Natural killer cell treated with Interleukin-12 subunit alpha and Interleukin-12 subunit beta and Interleukin-15 and Interleukin-18, amount 100 ng/mL, for 72 hours (primary cell): ENCODE results near the gene OR6X1. TPM values are rescaled to one million over a fixed set of nuclear protein-coding genes. Genes with fewer than 3 reads are reported as not detected.
"Not testable (repeated sequence)": the region's sequence is repeated elsewhere in the genome, so short reads cannot be mapped to it uniquely, and the experiment has no call there.

ENCODE experiments used
- ATAC-seq, 2 donors: fragments of 150-1000 bp; cut with Tn5 transposase in 1 of 2; sonication (Bioruptor Pico), chemical (Tn5 transposase) in 1 of 2; 2 replicates each; pipeline ENCODE4 v1.10.0; 2021
- DNase-seq: peaks from one replicate; pipeline ENCODE4 v3.0.0; 2022; ENCODE audit warnings: low spot score
- H3K27ac Mint-ChIP-seq, 2 donors: 1 replicate in 1 of 2; 2 replicates in 1 of 2; pipeline ENCODE4 v1.8.0; 2022; ENCODE audit warnings: mixed read lengths in 2 of 2, mild to moderate bottlenecking in 1 of 2, moderate library complexity in 1 of 2
- H3K27me3 Mint-ChIP-seq, 2 donors: 1 replicate in 1 of 2; 2 replicates in 1 of 2; pipeline ENCODE4 v1.8.0; 2022; ENCODE audit warnings: mixed read lengths in 2 of 2
- H3K36me3 Mint-ChIP-seq: one replicate; pipeline ENCODE4 v1.8.0; 2022; ENCODE audit warnings: mixed read lengths
- H3K4me1 Mint-ChIP-seq, 2 donors: 1 replicate in 1 of 2; 2 replicates in 1 of 2; pipeline ENCODE4 v1.8.0; 2022; ENCODE audit warnings: low read depth in 2 of 2, mixed read lengths in 2 of 2, mild to moderate bottlenecking in 1 of 2
- H3K4me3 Mint-ChIP-seq: one replicate; pipeline ENCODE4 v1.8.0; 2022; ENCODE audit warnings: mixed read lengths
- H3K9me3 Mint-ChIP-seq: 2 replicates; pipeline ENCODE4 v1.8.0; 2022; ENCODE audit warnings: mixed read lengths
- total RNA-seq, 2 donors: library from RNA; stranded (reverse); gene quantifications; one replicate each; pipeline ENCODE4 v1.2.3, GENCODE V29; 2022

The OR6X1 gene
- total RNA-seq, 2 donors from 2014 or later = not detected

- peaks cover 16 to 25% of the 10 kb centered on the region in 2 donors for H3K27me3 Mint-ChIP-seq
Measured at GRCh38 chr11:123742031-123742723, 12.1 kb downstream of the OR6X1 start.

GRCh38 chr11:123741159-123742030 is 12.9 kb downstream of the OR6X1 start, which contains the start of gene ZNF202:
TSS of gene ZNF202 (minus strand) at chr11:123741660. CDS start at chr11:123730888, 10,772 bp downstream.
- ATAC-seq = peak; percentile 98 to 99
- Mint-ChIP-seq H3K27me3 (peaks cover 13 to 21% of the 10 kb centered on the region in 2 donors), H3K27ac (peak within 1 kb of the TSS; percentile 63 to 92), H3K4me1 (peaks cover 24 to 27% of the 10 kb centered on the region in 2 donors), H3K36me3 (peaks cover 12% of the 10 kb centered on the region), H3K4me3 (peak within 1 kb of the TSS; percentile 89), H3K9me3 (no peaks in the 10 kb centered on the region)
- peak; percentile 94 for DNase-seq

More at GRCh38 chr11:123742031-123742723, 12.1 kb downstream of the OR6X1 start:
- H3K4me3 Mint-ChIP-seq = peak overlapping the region; percentile 89
- peak overlapping the region; percentile 63 to 92 for H3K27ac Mint-ChIP-seq
- DNase-seq = no peak
- H3K4me1 Mint-ChIP-seq = peaks cover 23 to 27% of the 10 kb centered on the region in 2 donors
- H3K36me3 Mint-ChIP-seq = peaks cover 9% of the 10 kb centered on the region
- H3K9me3 Mint-ChIP-seq = no peaks in the 10 kb centered on the region
- ATAC-seq = no peak

GRCh38 chr11:123740787-123741158 is 13.5 kb downstream of the OR6X1 start:
- DNase-seq = no peak
- H3K36me3 Mint-ChIP-seq = peaks cover 12% of the 10 kb centered on the region

GRCh38 chr11:123738374-123738773 is 15.9 kb downstream of the OR6X1 start:
- no peak for DNase-seq
- H3K27me3 Mint-ChIP-seq = no peaks in the 10 kb centered on the region
- H3K4me3 Mint-ChIP-seq = no peak overlapping the region
- H3K9me3 Mint-ChIP-seq = no peaks in the 10 kb centered on the region
- H3K36me3 Mint-ChIP-seq = peaks cover 17% of the 10 kb centered on the region
- ATAC-seq = no peak
- H3K27ac Mint-ChIP-seq = no peak overlapping the region
- peaks cover 27% of the 10 kb centered on the region in 2 donors for H3K4me1 Mint-ChIP-seq

More at GRCh38 chr11:123740787-123741158, 13.5 kb downstream of the OR6X1 start:
- peak overlapping the region; percentile 63 to 92 for H3K27ac Mint-ChIP-seq
- H3K4me3 Mint-ChIP-seq = peak overlapping the region; percentile 89
- H3K9me3 Mint-ChIP-seq = no peaks in the 10 kb centered on the region
- peaks cover 24 to 27% of the 10 kb centered on the region in 2 donors for H3K4me1 Mint-ChIP-seq
- ATAC-seq = no peak
- peaks cover 7 to 15% of the 10 kb centered on the region in 2 donors for H3K27me3 Mint-ChIP-seq

GRCh38 chr11:123736769-123737168 is 17.5 kb downstream of the OR6X1 start:
- no peaks in the 10 kb centered on the region for H3K9me3 Mint-ChIP-seq
- no peak overlapping the region for H3K27ac Mint-ChIP-seq
- DNase-seq (no peak), ATAC-seq (no peak)
- H3K4me1 Mint-ChIP-seq = peaks cover 18 to 20% of the 10 kb centered on the region in 2 donors
- no peaks in the 10 kb centered on the region for H3K27me3 Mint-ChIP-seq
- peaks cover 17% of the 10 kb centered on the region for H3K36me3 Mint-ChIP-seq
- no peak overlapping the region for H3K4me3 Mint-ChIP-seq

- peaks cover 36% of the 10 kb centered on the region for H3K36me3 Mint-ChIP-seq
- no peak for ATAC-seq
- no peak overlapping the region for H3K4me3 Mint-ChIP-seq
- no peaks in the 10 kb centered on the region for H3K27me3 Mint-ChIP-seq
- DNase-seq = no peak
- peaks cover 0 to 3% of the 10 kb centered on the region in 2 donors for H3K4me1 Mint-ChIP-seq
- no peak overlapping the region for H3K27ac Mint-ChIP-seq
- no peaks in the 10 kb centered on the region for H3K9me3 Mint-ChIP-seq
Measured at GRCh38 chr11:123729602-123730001, 24.7 kb downstream of the OR6X1 start.

GRCh38 chr11:123725995-123726655 is 28.2 kb downstream of the OR6X1 start:
- peaks cover 36% of the 10 kb centered on the region for H3K36me3 Mint-ChIP-seq

GRCh38 chr11:123719452-123719851 is 34.9 kb downstream of the OR6X1 start:
- H3K9me3 Mint-ChIP-seq = no peaks in the 10 kb centered on the region
- no peak for DNase-seq
- H3K27ac Mint-ChIP-seq = no peak overlapping the region
- no peak overlapping the region for H3K4me3 Mint-ChIP-seq
- no peaks in the 10 kb centered on the region for H3K4me1 Mint-ChIP-seq
- peaks cover 19 to 37% of the 10 kb centered on the region in 2 donors for H3K27me3 Mint-ChIP-seq
- ATAC-seq = no peak
- H3K36me3 Mint-ChIP-seq = peaks cover 2% of the 10 kb centered on the region

More at GRCh38 chr11:123725995-123726655, 28.2 kb downstream of the OR6X1 start:
- Mint-ChIP-seq H3K4me3 (no peak overlapping the region), H3K27me3 (no peaks in the 10 kb centered on the region), H3K9me3 (no peaks in the 10 kb centered on the region), H3K4me1 (no peaks in the 10 kb centered on the region), H3K27ac (no peak overlapping the region)
- no peak for ATAC-seq
- DNase-seq = no peak

- DNase-seq = no peak
- Mint-ChIP-seq H3K27ac (no peak overlapping the region), H3K4me1 (no peaks in the 10 kb centered on the region), H3K4me3 (no peak overlapping the region), H3K27me3 (peaks cover 27 to 43% of the 10 kb centered on the region in 2 donors), H3K9me3 (no peaks in the 10 kb centered on the region), H3K36me3 (no peaks in the 10 kb centered on the region)
- ATAC-seq = no peak
Measured at GRCh38 chr11:123718469-123718868, 35.8 kb downstream of the OR6X1 start.

- DNase-seq (no peak), ATAC-seq (peak in 1 of 2 donors; percentile 48)
- peaks cover 27 to 43% of the 10 kb centered on the region in 2 donors for H3K27me3 Mint-ChIP-seq
- H3K4me3 Mint-ChIP-seq = no peak overlapping the region
- H3K36me3 Mint-ChIP-seq = no peaks in the 10 kb centered on the region
- no peaks in the 10 kb centered on the region for H3K9me3 Mint-ChIP-seq
- H3K4me1 Mint-ChIP-seq = no peaks in the 10 kb centered on the region
- no peak overlapping the region for H3K27ac Mint-ChIP-seq
Measured at GRCh38 chr11:123718063-123718462, 36.3 kb downstream of the OR6X1 start.

- peaks cover 32 to 35% of the 10 kb centered on the region in 2 donors for H3K27me3 Mint-ChIP-seq
- H3K9me3 Mint-ChIP-seq, DNase-seq, H3K4me3 Mint-ChIP-seq, H3K4me1 Mint-ChIP-seq, H3K27ac Mint-ChIP-seq, H3K36me3 Mint-ChIP-seq, ATAC-seq: not testable (repeated sequence)
Measured at GRCh38 chr11:123712627-123713026, 41.7 kb downstream of the OR6X1 start.

- no peak for DNase-seq
- H3K27ac Mint-ChIP-seq = no peak overlapping the region
- H3K27me3 Mint-ChIP-seq = peaks cover 0 to 6% of the 10 kb centered on the region in 2 donors
- no peak for ATAC-seq
- H3K9me3 Mint-ChIP-seq = no peaks in the 10 kb centered on the region
- H3K4me3 Mint-ChIP-seq = no peak overlapping the region
- H3K4me1 Mint-ChIP-seq = no peaks in the 10 kb centered on the region
- no peaks in the 10 kb centered on the region for H3K36me3 Mint-ChIP-seq
Measured at GRCh38 chr11:123707606-123708205, 46.6 kb downstream of the OR6X1 start.

GRCh38 chr11:123707206-123707605 is 47.1 kb downstream of the OR6X1 start:
- DNase-seq = no peak
- H3K27me3 Mint-ChIP-seq = peaks cover 0 to 8% of the 10 kb centered on the region in 2 donors
- no peak overlapping the region for H3K4me3 Mint-ChIP-seq
- H3K36me3 Mint-ChIP-seq = no peaks in the 10 kb centered on the region
- no peaks in the 10 kb centered on the region for H3K4me1 Mint-ChIP-seq
- no peak for ATAC-seq
- no peaks in the 10 kb centered on the region for H3K9me3 Mint-ChIP-seq
- no peak overlapping the region for H3K27ac Mint-ChIP-seq
